Pulmonary artery endothelial cell (primary cell): ENCODE measurements around the gene PSPN. TPM values are rescaled to one million over a fixed set of nuclear protein-coding genes. Genes with fewer than 3 reads are reported as not detected.
"Not testable (repeated sequence)": the region's sequence is repeated elsewhere in the genome, so short reads cannot be mapped to it uniquely, and the experiment has no call there.

ENCODE experiments used
- DNase-seq: peaks from one replicate; pipeline ENCODE4 v3.0.0-alpha.2; 2011; ENCODE audit warnings: low read depth, low spot score
- total RNA-seq: library from RNA; depleted of rRNA; stranded (reverse); fragments of >200 nt; gene quantifications from 2 replicates; pipeline ENCODE4 v1.2.3, GENCODE V29; 2014

PSPN gene
- total RNA-seq, 1 donor from 2014 or later = 0.73 TPM

DNA sequence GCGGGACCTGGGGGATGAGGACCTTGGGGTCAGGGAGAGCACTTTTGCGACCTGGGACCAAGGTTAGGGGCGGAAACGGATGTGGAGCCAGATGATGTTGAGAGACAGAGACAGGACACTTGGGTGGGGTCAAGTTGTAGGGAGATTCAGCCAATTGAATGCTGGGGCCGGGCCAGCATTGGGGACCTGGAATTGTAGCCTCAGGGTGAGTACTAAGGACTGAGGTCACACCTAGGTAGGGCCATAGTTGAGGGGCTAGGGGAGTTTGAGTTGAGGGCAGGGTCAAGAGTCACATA is 2.0 kb downstream of the PSPN start:
- no peak for DNase-seq

DNA sequence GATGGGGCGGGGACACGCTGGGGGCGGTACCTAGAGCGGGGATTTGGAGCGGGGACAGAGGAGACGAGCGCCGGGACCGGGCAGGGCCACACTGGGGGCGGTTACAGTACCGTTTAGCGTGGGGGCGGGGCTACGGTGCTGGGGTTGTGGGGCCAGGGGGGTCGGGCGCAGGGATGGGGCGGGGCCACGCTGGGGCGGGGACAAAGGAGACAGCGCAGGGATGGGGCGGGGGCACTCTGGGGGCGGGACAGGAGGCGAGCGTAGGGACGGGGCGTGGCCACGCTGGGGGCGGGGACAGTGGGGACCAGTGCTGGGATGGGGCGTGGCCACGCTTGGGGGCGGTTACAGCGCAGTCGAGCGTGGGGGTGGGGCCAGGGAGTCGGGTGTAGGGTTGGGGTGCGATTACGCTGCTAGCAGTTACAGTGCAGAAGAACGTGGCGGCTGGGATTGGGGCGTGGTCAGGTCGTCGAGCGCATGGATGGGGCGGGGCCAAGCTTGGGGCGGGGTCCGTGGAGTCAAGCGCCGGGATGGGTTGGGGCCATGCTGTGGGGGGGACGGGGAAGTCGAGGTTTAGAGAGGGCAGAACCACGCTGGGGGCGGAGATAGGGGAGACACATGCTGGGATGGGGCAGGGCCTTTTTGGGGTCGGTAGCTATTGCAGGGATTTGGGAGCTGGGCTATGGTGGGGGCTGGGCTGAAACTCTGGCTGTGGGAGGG is 2.5 kb downstream of the PSPN start:
- peak; percentile 94 for DNase-seq

GRCh38 chr19:6372594-6373095 is 3.1 kb downstream of the PSPN start, which contains the start of gene ALKBH7:
Gene ALKBH7, plus strand, starts transcription at chr19:6372794. Its CDS starts 27 bp downstream, at chr19:6372821.
- DNase-seq = peak; percentile 100

- DNase-seq = no peak
Measured at GRCh38 chr19:6364353-6364752, 11.4 kb downstream of the PSPN start.

GRCh38 chr19:6362351-6362801 is 13.4 kb downstream of the PSPN start:
- DNase-seq = no peak

GRCh38 chr19:6362027-6362350 is 13.7 kb downstream of the PSPN start:
- no peak for DNase-seq

- not testable (repeated sequence) for DNase-seq
Measured at GRCh38 chr19:6360857-6361216, 14.9 kb downstream of the PSPN start.

- DNase-seq = not testable (repeated sequence)
Measured at GRCh38 chr19:6360445-6360844, 15.3 kb downstream of the PSPN start.

GRCh38 chr19:6359568-6360341 is 16.0 kb downstream of the PSPN start:
- DNase-seq = no peak

- DNase-seq = no peak
Measured at GRCh38 chr19:6358003-6358402, 17.7 kb downstream of the PSPN start.

GRCh38 chr19:6357174-6357573 is 18.6 kb downstream of the PSPN start:
- DNase-seq = no peak

DNA sequence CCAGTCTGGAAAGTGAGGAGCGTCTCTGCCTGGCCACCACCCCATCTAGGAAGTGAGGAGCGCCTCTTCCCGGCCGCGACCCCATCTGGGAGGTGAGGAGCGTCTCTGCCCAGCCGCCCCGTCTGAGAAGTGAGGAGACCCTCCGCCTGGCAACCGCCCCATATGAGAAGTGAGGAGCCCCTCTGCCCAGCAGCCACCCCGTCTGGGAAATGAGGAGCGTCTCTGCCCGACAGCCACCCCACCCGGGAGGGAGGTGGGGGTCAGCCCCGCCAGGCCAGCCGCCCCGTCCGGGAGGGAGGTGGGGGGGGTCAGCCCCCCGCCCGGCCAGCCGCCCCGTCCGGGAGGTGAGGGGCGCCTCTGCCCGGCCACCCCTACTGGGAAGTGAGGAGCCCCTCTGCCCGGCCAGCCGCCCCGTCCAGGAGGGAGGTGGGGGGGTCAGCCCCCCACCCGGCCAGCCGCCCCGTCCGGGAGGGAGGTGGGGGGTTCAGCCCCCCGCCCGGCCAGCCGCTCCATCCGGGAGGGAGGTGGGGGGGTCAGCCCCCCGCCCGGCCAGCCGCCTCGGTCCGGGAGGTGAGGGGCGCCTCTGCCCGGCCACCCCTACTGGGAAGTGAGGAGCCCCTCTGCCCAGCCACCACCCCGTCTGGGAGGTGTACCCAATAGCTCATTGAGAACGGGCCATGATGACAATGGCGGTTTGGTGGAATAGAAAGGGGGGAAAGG is 20.3 kb downstream of the PSPN start:
- not testable (repeated sequence) for DNase-seq

DNA sequence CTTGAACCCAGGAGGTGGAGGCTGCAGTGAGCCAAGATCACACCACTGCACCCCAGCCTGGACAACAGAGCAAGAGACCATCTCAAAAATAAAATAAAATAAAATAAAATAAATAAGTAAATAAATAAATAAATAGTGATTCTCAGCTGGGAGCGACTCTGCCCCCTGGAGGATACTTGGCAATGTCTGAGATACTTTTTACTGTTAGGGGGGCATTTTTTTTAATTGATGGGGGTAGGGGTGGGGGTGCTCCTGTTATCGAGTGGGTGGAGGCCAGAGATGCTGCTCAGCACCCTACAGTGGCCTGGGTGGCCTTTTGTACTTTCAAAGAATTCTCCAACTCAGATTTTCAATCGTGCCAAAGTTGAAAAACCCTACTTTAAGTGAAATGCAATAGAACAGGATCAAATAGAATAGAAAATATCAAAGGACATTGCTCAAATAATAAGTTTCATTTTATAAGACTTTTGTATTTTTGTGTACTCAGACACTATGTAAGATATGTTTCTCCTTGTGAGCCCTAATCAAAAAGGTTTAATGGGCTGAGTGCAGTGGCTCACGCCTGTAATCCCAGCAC is 21.5 kb downstream of the PSPN start:
- no peak for DNase-seq

DNA sequence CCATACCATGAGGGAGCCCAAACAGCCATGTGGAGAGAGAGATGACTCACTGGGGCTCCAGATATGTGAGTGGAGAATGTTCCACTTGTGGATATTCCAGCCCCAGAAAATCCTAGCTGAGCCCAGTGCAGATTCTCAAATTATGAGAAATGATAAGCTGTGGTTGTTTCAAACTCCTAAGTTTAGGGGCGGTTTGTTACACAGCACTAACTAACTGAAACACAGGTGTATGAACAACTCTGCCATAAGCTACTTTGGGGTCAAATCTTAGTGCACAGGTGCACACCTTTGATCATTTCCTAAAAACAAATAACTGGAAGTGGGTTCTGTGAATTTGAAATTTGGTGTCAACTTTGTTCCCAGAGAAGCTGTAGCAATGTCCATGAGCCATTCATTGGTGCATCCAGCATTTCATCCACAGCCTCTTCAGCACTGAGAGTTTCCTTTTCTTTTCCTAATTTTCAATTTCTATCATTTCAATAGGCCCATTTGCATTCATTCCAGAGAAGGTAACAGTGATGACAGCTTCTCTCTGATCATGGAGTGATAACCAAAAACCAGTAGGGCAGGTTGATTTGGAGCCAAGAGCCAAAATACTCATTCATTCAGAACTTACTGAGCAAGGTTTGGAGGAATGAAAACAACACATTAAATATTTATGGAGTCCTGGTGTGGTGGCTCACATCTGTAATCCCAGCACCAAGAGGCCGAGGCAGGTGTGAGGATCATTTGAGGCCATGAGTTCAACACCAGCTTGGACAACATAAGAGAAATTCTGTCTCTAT is 23.2 kb downstream of the PSPN start:
- no peak for DNase-seq

- DNase-seq = no peak
Measured at GRCh38 chr19:6350688-6351087, 25.0 kb downstream of the PSPN start.

DNA sequence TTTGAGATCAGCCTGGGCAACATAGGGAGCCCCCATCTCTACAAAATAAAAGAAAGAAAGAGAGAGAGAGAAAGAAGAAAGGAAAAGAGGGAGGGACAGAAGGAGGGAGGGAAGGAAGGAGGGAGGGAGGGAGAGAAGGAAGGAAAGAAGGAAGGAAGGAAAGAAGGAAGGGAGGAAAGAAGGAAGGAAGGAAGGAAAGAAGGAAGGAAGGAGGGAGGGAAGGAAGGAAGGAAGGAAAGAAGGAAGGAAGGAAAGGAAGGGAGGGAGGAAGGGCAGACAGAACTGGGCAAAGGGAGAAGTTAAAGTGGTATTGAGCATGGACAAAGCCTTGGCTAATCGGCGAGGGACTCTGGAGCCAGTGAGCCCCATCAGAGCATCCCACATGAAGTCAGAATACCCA is 26.5 kb downstream of the PSPN start:
- not testable (repeated sequence) for DNase-seq

DNA sequence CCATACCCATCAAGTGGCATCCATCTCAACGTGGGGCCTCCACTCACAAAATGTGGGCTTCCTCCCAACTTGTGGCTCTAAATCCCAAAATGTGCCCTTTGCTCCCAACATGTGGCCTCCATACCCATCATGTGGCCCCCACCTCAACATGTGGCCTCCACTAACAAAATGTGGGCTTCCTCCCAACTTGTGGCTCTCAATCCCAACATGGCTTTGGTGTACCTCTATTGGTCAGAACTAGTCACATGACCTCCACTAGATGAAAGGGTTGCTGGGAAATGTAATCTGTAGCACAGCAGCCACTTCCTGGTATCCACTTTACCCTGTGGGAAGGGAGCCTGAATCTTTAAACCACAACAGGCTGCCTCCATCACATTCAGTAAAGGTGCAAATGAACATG is 32.3 kb downstream of the PSPN start:
- no peak for DNase-seq

- no peak for DNase-seq
Measured at GRCh38 chr19:6340493-6341201, 35.1 kb downstream of the PSPN start.

DNA sequence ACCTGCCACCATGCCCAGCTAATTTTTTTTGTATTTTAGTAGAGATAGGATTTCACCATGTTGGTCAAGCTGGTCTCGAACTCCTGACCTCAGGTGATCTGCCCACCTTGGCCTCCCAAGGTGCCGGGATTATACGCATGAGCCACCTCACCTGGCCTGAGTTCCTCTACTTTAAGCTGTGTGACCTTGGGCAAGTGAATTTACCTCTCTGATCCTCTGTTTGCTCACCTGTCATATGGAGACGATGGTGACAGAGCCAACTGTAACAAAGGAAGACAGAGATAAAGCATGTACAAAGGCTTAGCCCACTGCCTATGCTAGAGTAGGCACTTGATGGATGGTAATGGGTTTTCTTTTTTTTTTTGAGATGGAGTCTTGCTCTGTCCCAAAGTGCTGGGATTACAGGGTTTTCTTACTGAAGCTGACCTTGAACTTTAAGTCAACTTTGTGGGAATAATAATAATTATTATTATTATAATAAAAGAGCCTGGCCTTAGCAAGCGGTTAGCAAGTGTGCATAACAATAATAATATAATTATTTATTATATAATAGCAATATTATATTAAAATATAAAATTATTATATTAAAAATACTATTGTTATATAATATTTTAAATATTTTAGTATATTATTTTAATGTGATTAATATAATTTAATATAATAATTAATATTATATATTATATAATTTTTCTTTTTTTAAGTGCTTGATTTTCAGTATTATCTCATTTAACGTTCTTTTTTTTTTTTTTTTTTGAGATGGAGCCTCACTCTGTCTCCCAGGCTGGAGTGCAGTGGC is 41.0 kb downstream of the PSPN start:
- DNase-seq = no peak

DNA sequence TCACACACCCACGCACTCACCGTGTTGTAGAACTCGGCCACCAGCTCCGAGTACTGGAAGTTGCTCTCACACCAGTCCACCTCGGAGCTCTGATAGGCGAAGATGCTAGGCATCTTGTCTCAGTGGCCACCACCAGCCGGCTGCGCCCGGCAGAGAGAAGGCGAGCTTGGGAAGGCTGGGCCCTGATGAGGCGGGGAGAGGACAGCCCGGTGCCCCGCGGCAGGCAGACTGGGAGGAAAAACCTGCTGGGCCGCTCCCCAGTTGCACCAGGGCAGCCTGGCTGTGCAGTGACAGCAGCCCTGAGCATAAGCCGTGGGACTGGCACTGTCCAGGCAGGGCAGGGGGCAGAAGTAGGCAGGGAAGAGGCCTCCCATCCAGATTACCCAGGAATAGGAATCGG is 42.3 kb downstream of the PSPN start, which contains the start of gene ACER1:
Gene ACER1 (minus strand): TSS at position 174 of the 400 bp plus-strand sequence. CDS start 61 bp downstream, at position 113.
- no peak for DNase-seq
